Gastroesophageal sphincter (tissue), 3 donors: ENCODE data around the gene PPARG.

Source experiments
- CTCF ChIP-seq, 4 experiments: fragments of 200-600 bp in 2 of 4; fragments of 450-650 bp in 2 of 4; sonication (generic) in 1 of 4; IDR thresholded peaks; one replicate each; pipeline ENCODE4 v1.5.1; 2017 to 2019; ENCODE audit warnings: antibody characterized with exemption in 4 of 4, mild to moderate bottlenecking in 2 of 4, moderate library complexity in 2 of 4
- POLR2A ChIP-seq, 2 donors: fragments of 450-650 bp; IDR thresholded peaks; one replicate each; pipeline ENCODE4 v1.6.1; 2017; ENCODE audit warnings: antibody characterized with exemption in 2 of 2, mild to moderate bottlenecking in 2 of 2, moderate library complexity in 1 of 2
- POLR2AphosphoS5 ChIP-seq: sonication (generic); formaldehyde crosslinking; IDR thresholded peaks from one replicate; pipeline ENCODE4 v1.6.1; 2017; ENCODE audit warnings: antibody characterized with exemption

- no peak for TF ChIP-seq CTCF (IDR thresholded peaks at IDR 0.05)
- no peak for TF ChIP-seq POLR2AphosphoS5
- TF ChIP-seq POLR2A (IDR thresholded peaks at IDR 0.05): no peak
These were observed 165.4 kb downstream of the PPARG start for GRCh38 chr3:12454076-12454815.
